HepG2 (cell line): ENCODE results near the gene LIMD2. TPM values are rescaled to one million over a fixed set of nuclear protein-coding genes. Genes with fewer than 3 reads are reported as not detected.
A peak's percentile ranks its signal among the peaks of the same experiment; 100 is the strongest.

Source experiments
- ATF7-NPFF ChIP-seq: sonication (generic); formaldehyde crosslinking; IDR thresholded peaks from 2 replicates; pipeline ENCODE4 v1.8.1; 2023; ENCODE audit warnings: mild to moderate bottlenecking, low read depth, missing genetic modification reagents, moderate library complexity
- ATM ChIP-seq: fragments of 450-650 bp; IDR thresholded peaks from 2 replicates; pipeline ENCODE4 v1.7.1; 2017; ENCODE audit warnings: mild to moderate bottlenecking, borderline replicate concordance
- IKZF4 ChIP-seq: sonication (generic); formaldehyde crosslinking; IDR thresholded peaks from 2 replicates; pipeline ENCODE4 v1.5.1; 2020; ENCODE audit warnings: borderline replicate concordance, mild to moderate bottlenecking, low read depth, missing genetic modification reagents; ENCODE audit errors: not compliant biosample characterization
- KIAA2018 ChIP-seq: sonication (generic); formaldehyde crosslinking; IDR thresholded peaks from 2 replicates; pipeline ENCODE4 v1.5.0; 2020; ENCODE audit warnings: mild to moderate bottlenecking, missing genetic modification reagents, borderline replicate concordance
- KMT2B ChIP-seq: IDR thresholded peaks from 2 replicates; pipeline ENCODE4 v1.6.1; 2016; ENCODE audit warnings: missing genetic modification reagents, missing compliant biosample characterization
- NFKBIZ ChIP-seq: IDR thresholded peaks from 2 replicates; pipeline ENCODE4 v1.6.1; 2018; ENCODE audit warnings: missing genetic modification reagents, missing compliant biosample characterization
- PLRG1 ChIP-seq: fragments of 450-650 bp; conservative IDR thresholded peaks from 2 replicates; pipeline ENCODE4 v1.6.1; 2016
- RORA ChIP-seq: sonication (generic); formaldehyde crosslinking; IDR thresholded peaks from 2 replicates; pipeline ENCODE4 v1.5.0; 2020; ENCODE audit warnings: mild to moderate bottlenecking, missing genetic modification reagents, moderate library complexity
- SMARCE1 ChIP-seq: fragments of 450-650 bp; IDR thresholded peaks from 2 replicates; pipeline ENCODE4 v1.6.1; 2017; ENCODE audit warnings: borderline replicate concordance
- SPEN ChIP-seq: sonication (generic); formaldehyde crosslinking; IDR thresholded peaks from 2 replicates; pipeline ENCODE4 v1.5.1; 2020; ENCODE audit warnings: low read depth, mild to moderate bottlenecking, missing genetic modification reagents
- ZBTB14 ChIP-seq: sonication (generic); formaldehyde crosslinking; IDR thresholded peaks from 2 replicates; pipeline ENCODE4 v1.4.0; 2020; ENCODE audit warnings: missing genetic modification reagents
- ZBTB21 ChIP-seq: sonication (generic); formaldehyde crosslinking; IDR thresholded peaks from 2 replicates; pipeline ENCODE4 v1.4.0; 2020; ENCODE audit warnings: missing genetic modification reagents
- ZNF121 ChIP-seq: sonication (generic); formaldehyde crosslinking; IDR thresholded peaks from 2 replicates; pipeline ENCODE4 v1.5.0; 2020; ENCODE audit warnings: mild to moderate bottlenecking, missing genetic modification reagents
- ZNF30 ChIP-seq: sonication (generic); formaldehyde crosslinking; IDR thresholded peaks from 2 replicates; pipeline ENCODE4 v1.5.0; 2020; ENCODE audit warnings: mild to moderate bottlenecking, missing genetic modification reagents
- polyA plus RNA-seq, 8 experiments: library from polyadenylated mRNA; depleted of rRNA in 3 of 8; stranded (reverse) in 7 of 8; unstranded in 1 of 8; fragments of >200 nt; fragmentation: Illumina TruSeq in 4 of 8; extraction: Trizol in 4 of 8; gene quantifications; 2 replicates each; pipeline versions ENCODE4 v1.2.1 to v1.2.3, GENCODE V29; 2011 to 2016; ENCODE audit warnings: low read depth in 4 of 8, missing spikeins in 1 of 8, mixed read lengths in 1 of 8; ENCODE audit not compliant: insufficient read depth in 1 of 8
- total RNA-seq, 5 experiments: library from RNA; depleted of rRNA; stranded (reverse); fragments of >200 nt; fragmentation: Illumina TruSeq; extraction: Trizol; gene quantifications; 2 replicates each; pipeline ENCODE4 v1.2.3, GENCODE V29; 2016; ENCODE audit warnings: low read depth in 1 of 5

The LIMD2 gene
- total and polyA plus RNA-seq, 2 of the 13 experiments (the other 11 are each of a cell fraction or from before 2014, with no cell fraction given) = 9.0 to 20.8 TPM

GRCh38 chr17:63741408-63742173, 41.7 kb upstream of the LIMD2 start, which contains the start of gene STRADA (continued):
- TF ChIP-seq KIAA2018 (CRISPR knock-in tag) (no peak), ZBTB21 (CRISPR knock-in tag) (0 out of 2 replicates have a peak, but pooled peaks have one; percentile 3), NFKBIZ (CRISPR knock-in tag) (no peak; the same call in 1 of the 2 replicates), SPEN (CRISPR knock-in tag) (peak; percentile 73), ATF7-NPFF (CRISPR knock-in tag) (peak; percentile 76), ZBTB14 (CRISPR knock-in tag) (no peak), ZNF121 (peak; percentile 82), PLRG1 (no peak), ATM (no peak), KMT2B (CRISPR knock-in tag) (peak; percentile 78), SMARCE1 (no peak), RORA (CRISPR knock-in tag) (no peak), ZNF30 (CRISPR knock-in tag) (no peak), IKZF4 (peak; percentile 66)
